Measurements from ENCODE around the gene ZNF592. TPM values are rescaled to one million over a fixed set of nuclear protein-coding genes. Genes with fewer than 3 reads are reported as not detected.

ZNF592 gene
- total RNA-seq, 4 donors from 2014 or later = 23.5 to 41.1 (median 26.5) TPM

DNA sequence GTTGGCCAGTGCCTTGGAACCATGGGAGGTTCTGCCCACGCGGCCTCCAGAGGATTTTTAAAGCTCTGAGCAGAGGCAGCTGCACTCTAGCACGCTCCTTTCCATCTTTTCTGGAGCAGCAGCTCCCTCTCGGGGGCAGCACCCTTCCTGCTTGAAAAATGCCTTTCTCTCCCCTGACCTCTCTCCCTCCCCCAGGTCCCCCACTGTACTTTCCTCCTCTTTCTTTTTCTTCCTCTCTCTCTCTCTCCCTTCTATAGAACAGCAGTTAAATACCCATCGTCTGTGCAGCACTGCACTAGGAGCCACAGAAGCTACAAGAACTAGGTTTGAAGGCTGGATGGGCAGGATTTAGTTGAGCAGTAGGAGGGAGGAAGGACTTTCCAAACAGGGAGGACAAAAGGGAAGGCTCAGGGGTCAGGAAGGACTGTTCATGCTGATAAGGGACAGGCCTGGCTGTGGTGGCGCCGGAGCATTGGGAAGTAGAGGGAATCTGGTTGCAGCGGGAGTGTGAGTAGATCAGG is 73.2 kb downstream of the ZNF592 start:
- Histone ChIP-seq H3K27me3 (peaks cover 4% of the 10 kb centered on the region), H3K4me1 (peaks cover 9 to 41% (median 16%) of the 10 kb centered on the region in 4 donors), H3K4me3 (no peak overlapping the region), H3K27ac (no peak overlapping the region), H3K9me3 (no peaks in the 10 kb centered on the region), H3K36me3 (no peaks in the 10 kb centered on the region)
- WGBS, 2 donors (ENCODE audit: low coverage in 1 of 2) = 75 to 100% methylated on average over 1 to 8 of the region's 8 CpGs
- in situ Hi-C loops (cut with MboI; ENCODE audit: low pct_ligation_motif_present in 1 of 4, low pct_unique_long_range_greater_than_20kb in 1 of 4, low sequenced_read_pairs in 3 of 4) = no loop called here
- intact Hi-C loops (cut with DNase I; ENCODE audit: low total_unique reads) = no loop called here
- DNase-seq = no peak
- no peak for TF ChIP-seq POLR2A (IDR thresholded peaks at IDR 0.05)
- TF ChIP-seq POLR2AphosphoS5 (IDR thresholded peaks at IDR 0.05) = no peak
- TF ChIP-seq CTCF (IDR thresholded peaks at IDR 0.05) = no peak
- TF ChIP-seq EP300 (IDR thresholded peaks at IDR 0.05; ENCODE audit: low read depth) = no peak

DNA sequence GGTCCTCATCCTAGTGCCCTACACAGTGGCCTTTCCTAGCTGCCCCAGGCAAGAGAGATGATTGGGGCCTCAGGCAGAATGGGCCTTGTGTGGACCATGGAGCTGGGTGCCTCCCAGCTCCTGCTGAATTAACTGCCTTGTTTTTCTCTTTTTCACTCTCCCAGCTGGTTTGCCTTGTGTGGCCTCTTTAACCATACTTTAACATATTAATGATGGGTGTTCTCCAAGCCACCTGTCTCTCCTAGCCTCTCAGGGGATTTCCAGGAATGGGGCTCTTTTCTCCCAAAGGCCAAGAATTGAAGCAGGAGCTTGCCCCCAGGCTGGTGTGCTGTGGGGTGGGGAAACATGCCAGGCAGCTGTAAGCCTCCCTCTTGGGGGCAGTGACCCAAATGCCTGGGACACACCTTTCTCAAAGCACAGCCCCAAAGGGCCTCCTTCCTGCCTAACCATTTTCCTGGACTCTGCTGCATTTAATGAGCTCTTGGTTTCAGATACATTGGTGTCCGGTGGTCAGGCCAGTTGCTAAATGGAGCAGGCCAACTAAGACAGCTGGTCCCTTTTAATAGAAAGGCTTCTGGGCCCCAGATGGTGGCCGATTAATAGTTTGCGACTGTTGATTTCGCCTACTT is 74.4 kb downstream of the ZNF592 start:
- in situ Hi-C loops (cut with MboI; ENCODE audit: low pct_ligation_motif_present in 1 of 4, low pct_unique_long_range_greater_than_20kb in 1 of 4, low sequenced_read_pairs in 3 of 4) (no loop called here), intact Hi-C loops (cut with DNase I; ENCODE audit: low total_unique reads) (no loop called here)
- peaks cover 0 to 30% (median 8%) of the 10 kb centered on the region in 4 donors for H3K4me1 ChIP-seq
- no peaks in the 10 kb centered on the region for H3K27me3 ChIP-seq
- no peaks in the 10 kb centered on the region for H3K36me3 ChIP-seq
- H3K9me3 ChIP-seq = no peaks in the 10 kb centered on the region
- DNase-seq = no peak
- 84 to 94% methylated on average over 3 to 4 of the region's 4 CpGs for WGBS, 2 donors (ENCODE audit: low coverage in 1 of 2)
- H3K27ac ChIP-seq = peak overlapping the region in 3 of 4 donors; percentile 3 to 30 (median 18)
- no peak overlapping the region for H3K4me3 ChIP-seq
- TF ChIP-seq EP300 (IDR thresholded peaks at IDR 0.05; ENCODE audit: low read depth) (no peak), POLR2AphosphoS5 (IDR thresholded peaks at IDR 0.05) (no peak)

DNA sequence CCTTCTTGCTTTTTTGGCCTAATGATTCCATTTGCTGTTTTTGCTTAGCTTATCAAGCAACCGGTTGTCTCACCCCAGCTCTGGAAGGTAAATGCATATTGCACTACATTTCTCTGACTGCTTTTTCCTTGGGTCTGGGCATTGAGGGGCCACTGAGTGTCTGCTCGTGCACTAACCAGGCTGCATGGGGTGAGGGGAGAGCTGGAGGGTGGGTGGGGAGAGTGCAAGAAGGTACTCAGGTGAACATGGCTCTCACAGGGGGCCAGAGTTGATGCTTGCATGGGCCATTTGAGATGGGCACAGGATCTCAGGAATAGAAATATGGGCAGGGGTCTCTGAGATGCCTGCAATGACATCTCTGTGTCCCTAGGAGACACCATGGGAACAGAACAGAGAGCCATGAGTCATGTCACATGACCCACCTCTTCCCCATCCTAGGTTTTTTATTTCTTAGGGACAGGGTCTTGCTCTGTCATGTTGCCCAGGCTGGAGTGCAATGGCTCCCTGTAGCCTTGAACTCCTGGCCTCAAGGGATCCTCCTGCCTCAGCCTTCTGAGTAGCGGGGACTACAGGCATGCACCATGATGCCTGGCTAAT is 75.0 kb downstream of the ZNF592 start:
- peak overlapping the region; percentile 8 to 39 (median 34) for H3K27ac ChIP-seq
- H3K4me3 ChIP-seq = no peak overlapping the region
- H3K9me3 ChIP-seq = no peaks in the 10 kb centered on the region
- H3K4me1 ChIP-seq = peaks cover 0 to 24% (median 5%) of the 10 kb centered on the region in 4 donors
- no peaks in the 10 kb centered on the region for H3K27me3 ChIP-seq
- 83 to 88% methylated on average over 2 to 3 of the region's 3 CpGs for WGBS, 2 donors (ENCODE audit: low coverage in 1 of 2)
- no peak for TF ChIP-seq CTCF (IDR thresholded peaks at IDR 0.05)
- no peak for TF ChIP-seq EP300 (IDR thresholded peaks at IDR 0.05; ENCODE audit: low read depth)
- no peak for TF ChIP-seq POLR2A (IDR thresholded peaks at IDR 0.05)
- no peak for TF ChIP-seq POLR2AphosphoS5 (IDR thresholded peaks at IDR 0.05)
- in situ Hi-C loops (cut with MboI; ENCODE audit: low pct_ligation_motif_present in 1 of 4, low pct_unique_long_range_greater_than_20kb in 1 of 4, low sequenced_read_pairs in 3 of 4) (no loop called here), intact Hi-C loops (cut with DNase I; ENCODE audit: low total_unique reads) (no loop called here)
- DNase-seq = no peak
- H3K36me3 ChIP-seq = no peaks in the 10 kb centered on the region

GRCh38 chr15:84824260-84825007 is 76.0 kb downstream of the ZNF592 start:
- Histone ChIP-seq H3K27ac (peak overlapping the region; percentile 30 to 52 (median 36)), H3K36me3 (no peaks in the 10 kb centered on the region), H3K9me3 (no peaks in the 10 kb centered on the region), H3K4me3 (no peak overlapping the region), H3K4me1 (peaks cover 0 to 13% (median 2%) of the 10 kb centered on the region in 4 donors), H3K27me3 (no peaks in the 10 kb centered on the region)
- intact Hi-C loops (cut with DNase I; ENCODE audit: low total_unique reads) (no loop called here), in situ Hi-C loops (cut with MboI; ENCODE audit: low pct_ligation_motif_present in 1 of 4, low pct_unique_long_range_greater_than_20kb in 1 of 4, low sequenced_read_pairs in 3 of 4) (no loop called here)
- WGBS, 2 donors (ENCODE audit: low coverage in 1 of 2) = 80 to 89% methylated on average over 5 to 6 of the region's 6 CpGs
- peak; percentile 47 for DNase-seq
- peak in 2 of 3 donors; percentile 29 to 30 for TF ChIP-seq POLR2AphosphoS5 (IDR thresholded peaks at IDR 0.05)
- no peak for TF ChIP-seq POLR2A (IDR thresholded peaks at IDR 0.05)

GRCh38 chr15:84826369-84826823 is 78.0 kb downstream of the ZNF592 start:
- Histone ChIP-seq H3K4me1 (peaks cover 0 to 12% (median 4%) of the 10 kb centered on the region in 4 donors), H3K36me3 (no peaks in the 10 kb centered on the region), H3K9me3 (no peaks in the 10 kb centered on the region), H3K27me3 (no peaks in the 10 kb centered on the region), H3K4me3 (no peak overlapping the region), H3K27ac (no peak overlapping the region)
- in situ Hi-C loops (cut with MboI; ENCODE audit: low pct_ligation_motif_present in 1 of 4, low pct_unique_long_range_greater_than_20kb in 1 of 4, low sequenced_read_pairs in 3 of 4) = no loop called here
- TF ChIP-seq POLR2A (IDR thresholded peaks at IDR 0.05) (no peak), CTCF (IDR thresholded peaks at IDR 0.05) (peak in 4 of 5 experiments; percentile 23 to 56 (median 33))
- 44 to 90% methylated on average over 2 to 6 of the region's 6 CpGs for WGBS, 2 donors (ENCODE audit: low coverage in 1 of 2)
- intact Hi-C loops (cut with DNase I; ENCODE audit: low total_unique reads) = no loop called here
- DNase-seq = peak; percentile 50

Data from transverse colon (tissue), 4 donors.